Glutamatergic neuron (in vitro differentiated cells): ENCODE measurements around the gene CENPS. TPM values are rescaled to one million over a fixed set of nuclear protein-coding genes. Genes with fewer than 3 reads are reported as not detected.

Source experiments
- DNase-seq: peaks from one replicate; pipeline ENCODE4 v3.0.0; 2022
- H3K27ac Mint-ChIP-seq: one replicate; pipeline ENCODE4 v1.8.0; 2020; ENCODE audit warnings: mild to moderate bottlenecking, mixed read lengths, inconsistent platforms; ENCODE audit not compliant: unreplicated experiment
- H3K27me3 Mint-ChIP-seq: one replicate; pipeline ENCODE4 v1.8.0; 2020; ENCODE audit warnings: mild to moderate bottlenecking, moderate library complexity, mixed read lengths, inconsistent platforms; ENCODE audit not compliant: unreplicated experiment
- H3K36me3 Mint-ChIP-seq: one replicate; pipeline ENCODE4 v1.8.0; 2020; ENCODE audit warnings: mild to moderate bottlenecking, mixed read lengths, inconsistent platforms; ENCODE audit not compliant: unreplicated experiment
- H3K4me1 Mint-ChIP-seq: one replicate; pipeline ENCODE4 v1.8.0; 2020; ENCODE audit warnings: mild to moderate bottlenecking, low read depth, mixed read lengths, inconsistent platforms; ENCODE audit not compliant: unreplicated experiment
- H3K4me3 Mint-ChIP-seq: one replicate; pipeline ENCODE4 v1.8.0; 2020; ENCODE audit warnings: mild to moderate bottlenecking, mixed read lengths, inconsistent platforms; ENCODE audit not compliant: unreplicated experiment
- H3K9me3 Mint-ChIP-seq: one replicate; pipeline ENCODE4 v1.8.0; 2020; ENCODE audit warnings: mild to moderate bottlenecking, moderate library complexity, mixed read lengths, inconsistent platforms; ENCODE audit not compliant: unreplicated experiment
- CTCF ChIP-seq: fragments of 200-600 bp; sonication (generic); IDR thresholded peaks from one replicate; pipeline ENCODE4 v1.5.0; 2021; ENCODE audit not compliant: partially characterized antibody, unreplicated experiment
- long read RNA-seq: library from polyadenylated mRNA; unstranded; transcript quantifications from one replicate; pipeline ENCODE4 v2.0.0, GENCODE V29; 2020; ENCODE audit not compliant: unreplicated experiment
- total RNA-seq: library from RNA; stranded (reverse); fragmentation: NEBNext Ultra II Directional; extraction: Animal tissue kit (Norgen Biotek cat#: 25700); gene quantifications from one replicate; pipeline ENCODE4 v1.2.1, GENCODE V29; 2021; ENCODE audit not compliant: unreplicated experiment

CENPS gene
- 9.3 TPM for total RNA-seq
- long read RNA-seq, partial matches to known transcripts, result 0 of 4 reads
- long read RNA-seq, other reads (novel, unspliced or antisense), result 0 of 4 reads

GRCh38 chr1:10430216-10431069 lies at the start of gene CENPS:
TSS of gene CENPS (plus strand) at chr1:10430433. CDS start at chr1:10430518, 85 bp downstream.
- H3K27ac Mint-ChIP-seq, result peak within 1 kb of the TSS; percentile 72
- H3K27me3 Mint-ChIP-seq, result peaks cover 7% of the 10 kb centered on the region
- H3K4me1 Mint-ChIP-seq, result peaks cover 22% of the 10 kb centered on the region
- peak; percentile 96 for DNase-seq
- peaks cover 6% of the 10 kb centered on the region for H3K9me3 Mint-ChIP-seq
- no peaks in the 10 kb centered on the region for H3K36me3 Mint-ChIP-seq
- TF ChIP-seq CTCF, result peak; percentile 97
- peak within 1 kb of the TSS; percentile 93 for H3K4me3 Mint-ChIP-seq

GRCh38 chr1:10380594-10381275 lies 49.5 kb upstream of the CENPS start:
- Mint-ChIP-seq H3K27ac (no peak overlapping the region), H3K27me3 (peaks cover 9% of the 10 kb centered on the region), H3K36me3 (peaks cover 8% of the 10 kb centered on the region), H3K9me3 (peaks cover 23% of the 10 kb centered on the region), H3K4me1 (peaks cover 12% of the 10 kb centered on the region), H3K4me3 (no peak overlapping the region)
- TF ChIP-seq CTCF, result no peak
- DNase-seq, result no peak

GRCh38 chr1:10383630-10384029 lies 46.6 kb upstream of the CENPS start:
- Mint-ChIP-seq H3K9me3 (peaks cover 18% of the 10 kb centered on the region), H3K27me3 (peaks cover 13% of the 10 kb centered on the region), H3K36me3 (peaks cover 8% of the 10 kb centered on the region), H3K4me3 (no peak overlapping the region), H3K27ac (peak overlapping the region; percentile 11), H3K4me1 (peaks cover 18% of the 10 kb centered on the region)
- DNase-seq, result no peak
- TF ChIP-seq CTCF, result no peak

GRCh38 chr1:10384219-10384618 lies 46.0 kb upstream of the CENPS start:
- DNase-seq, result no peak
- Mint-ChIP-seq H3K36me3 (peaks cover 8% of the 10 kb centered on the region), H3K27ac (peak overlapping the region; percentile 8), H3K4me3 (no peak overlapping the region), H3K9me3 (peaks cover 16% of the 10 kb centered on the region), H3K27me3 (peaks cover 13% of the 10 kb centered on the region), H3K4me1 (peaks cover 18% of the 10 kb centered on the region)
- no peak for TF ChIP-seq CTCF
